A549 (cell line): ENCODE results near the gene ZC3H4. TPM values are rescaled to one million over a fixed set of nuclear protein-coding genes. Genes with fewer than 3 reads are reported as not detected.

Experiments
- ATAC-seq, 2 experiments: fragments of 200-7000 bp in 1 of 2; fragments of >200 bp in 1 of 2; cut with Nextera tagmentation in 1 of 2; cut with Tn5 transposase in 1 of 2; 3 replicates each; pipeline versions ENCODE4 v1.8.0 to v1.9.1; 2018 to 2020; ENCODE audit warnings: mild to moderate bottlenecking in 1 of 2, moderate library complexity in 1 of 2
- CTCF ChIA-PET: fragments of 300-600 bp; sonication (Branson Sonifier 250); formaldehyde crosslinking; extraction: SDS; loops from one replicate; lab custom pipeline; 2021; ENCODE audit warnings: antibody characterized with exemption, inconsistent platforms; lab: Yijun Ruan, JAX
- POLR2A ChIA-PET: fragments of 350-600 bp; formaldehyde crosslinking; extraction: SDS; loops from one replicate; lab custom pipeline; 2021; ENCODE audit warnings: antibody characterized with exemption, inconsistent platforms; lab: Yijun Ruan, JAX
- DNase-seq, 2 experiments: peaks; one replicate each; pipeline versions ENCODE4 v3.0.0 to v3.0.0-alpha.2; 2011 to 2016; ENCODE audit warnings: low read depth in 1 of 2, low spot score in 1 of 2
- FAIRE-seq: peaks from 2 replicates; lab custom pipeline; 2011; peaks lifted over from hg19 to GRCh38; lab: Jason Lieb, UNC
- H3K27ac ChIP-seq, 2 experiments: fragments of >200 bp; sonication (Bioruptor Twin); formaldehyde crosslinking; 3 replicates each; pipeline ENCODE4 v1.5.1; 2016 to 2017
- H3K4me1 ChIP-seq: fragments of >200 bp; sonication (Bioruptor Twin); formaldehyde crosslinking; 3 replicates; pipeline ENCODE4 v1.6.1; 2016
- H3K4me2 ChIP-seq: fragments of >200 bp; sonication (Bioruptor Twin); formaldehyde crosslinking; 3 replicates; pipeline ENCODE4 v1.6.1; 2016
- H3K4me3 ChIP-seq: fragments of >200 bp; sonication (Bioruptor Twin); formaldehyde crosslinking; 3 replicates; pipeline ENCODE4 v1.5.1; 2016
- H3K9me3 ChIP-seq: fragments of >200 bp; sonication (Bioruptor Twin); formaldehyde crosslinking; 3 replicates; pipeline ENCODE4 v1.6.1; 2016
- BCL3 ChIP-seq: fragments of >200 bp; sonication (Bioruptor Twin); formaldehyde crosslinking; IDR thresholded peaks from 3 replicates; pipeline ENCODE4 v1.6.1; 2016
- CBX2 ChIP-seq: fragments of 200-600 bp; sonication (generic); IDR thresholded peaks from 2 replicates; pipeline ENCODE4 v1.6.1; 2016; ENCODE audit warnings: low read depth, mild to moderate bottlenecking, borderline replicate concordance
- ELK1 ChIP-seq: fragments of 150-350 bp; IDR thresholded peaks from 2 replicates; pipeline ENCODE4 v1.6.1; 2014; ENCODE audit warnings: low read depth, mild to moderate bottlenecking, low read length
- EP300 ChIP-seq, 2 experiments: fragments of >200 bp; sonication (Bioruptor Twin); formaldehyde crosslinking; IDR thresholded peaks; 2 replicates in 1 of 2; 3 replicates in 1 of 2; pipeline ENCODE4 v1.6.1; 2016 to 2017
- ESRRA ChIP-seq: fragments of 150-350 bp; IDR thresholded peaks from 2 replicates; pipeline ENCODE4 v1.6.1; 2014; ENCODE audit warnings: mild to moderate bottlenecking, low read length, borderline replicate concordance
- FOSL2 ChIP-seq, 2 experiments: fragments of 450-650 bp in 1 of 2; fragments of >200 bp in 1 of 2; sonication (Bioruptor Twin) in 1 of 2; formaldehyde crosslinking; IDR thresholded peaks; 2 replicates each; pipeline versions ENCODE4 v1.5.0 to v1.6.1; 2016 to 2020; ENCODE audit warnings: mild to moderate bottlenecking in 1 of 2, moderate library complexity in 1 of 2
- GATA3 ChIP-seq: IDR thresholded peaks from 2 replicates; pipeline ENCODE4 v1.6.1; 2012; ENCODE audit warnings: borderline replicate concordance
- KDM1A ChIP-seq: fragments of 200-600 bp; sonication (generic); IDR thresholded peaks from 2 replicates; pipeline ENCODE4 v1.6.1; 2016; ENCODE audit warnings: low read depth, mild to moderate bottlenecking
- KDM5A ChIP-seq: fragments of 200-600 bp; sonication (generic); IDR thresholded peaks from 2 replicates; pipeline ENCODE4 v1.6.1; 2016; ENCODE audit warnings: antibody characterized with exemption, mild to moderate bottlenecking
- MAFK ChIP-seq: fragments of 450-650 bp; IDR thresholded peaks from 2 replicates; pipeline ENCODE4 v1.6.1; 2014; ENCODE audit not compliant: partially characterized antibody
- NPAS2 ChIP-seq: fragments of 250-450 bp; sonication (Bioruptor Pico); IDR thresholded peaks from 2 replicates; pipeline ENCODE4 v1.8.0; 2022; ENCODE audit warnings: mild to moderate bottlenecking, moderate library complexity, borderline replicate concordance
- PHF8 ChIP-seq: fragments of 200-600 bp; sonication (generic); IDR thresholded peaks from 2 replicates; pipeline ENCODE4 v1.6.1; 2016; ENCODE audit warnings: low read depth, mild to moderate bottlenecking, antibody characterized with exemption, moderate library complexity, borderline replicate concordance
- POLR2AphosphoS2 ChIP-seq: conservative IDR thresholded peaks from 2 replicates; pipeline ENCODE4 v1.6.1; 2012; ENCODE audit warnings: low read length, improper control_type of control experiment, inconsistent platforms
- RAD21 ChIP-seq, 2 experiments: fragments of >200 bp in 1 of 2; sonication (Bioruptor Twin) in 1 of 2; formaldehyde crosslinking in 1 of 2; IDR thresholded peaks in 1 of 2; conservative IDR thresholded peaks in 1 of 2; 2 replicates in 1 of 2; 3 replicates in 1 of 2; pipeline ENCODE4 v1.6.1; 2012 to 2018; ENCODE audit warnings: inconsistent platforms in 1 of 2
- RARB ChIP-seq: fragments of 250-450 bp; sonication (Bioruptor Pico); IDR thresholded peaks from 2 replicates; pipeline ENCODE4 v1.8.0; 2021; ENCODE audit warnings: mild to moderate bottlenecking, moderate library complexity
- RFX5 ChIP-seq: fragments of 450-650 bp; IDR thresholded peaks from 2 replicates; pipeline ENCODE4 v1.7.1; 2014; ENCODE audit warnings: antibody characterized with exemption, mild to moderate bottlenecking, moderate library complexity
- SMC3 ChIP-seq: fragments of >200 bp; sonication (Bioruptor Twin); formaldehyde crosslinking; IDR thresholded peaks from 3 replicates; pipeline ENCODE4 v1.6.1; 2018; ENCODE audit warnings: inconsistent platforms
- SREBF2 ChIP-seq: fragments of 450-650 bp; IDR thresholded peaks from 2 replicates; pipeline ENCODE4 v1.6.1; 2014; ENCODE audit warnings: mild to moderate bottlenecking, moderate library complexity
- USF2 ChIP-seq: fragments of 450-650 bp; IDR thresholded peaks from 2 replicates; pipeline ENCODE4 v1.6.1; 2014; ENCODE audit warnings: antibody characterized with exemption
- ZFP36 ChIP-seq: fragments of 450-650 bp; IDR thresholded peaks from 2 replicates; pipeline ENCODE4 v1.6.1; 2014; ENCODE audit warnings: borderline replicate concordance; ENCODE audit not compliant: partially characterized antibody
- ZNF302 ChIP-seq: fragments of 250-450 bp; sonication (Bioruptor Pico); IDR thresholded peaks from 2 replicates; pipeline ENCODE4 v1.9.0; 2021; ENCODE audit warnings: inconsistent platforms, mild to moderate bottlenecking, moderate library complexity
- WGBS: methylation state at CpG from one replicate; pipeline ENCODE4 v1.1.6; 2017; ENCODE audit errors: missing lambda C conversion rate; 5-methylcytosine and 5-hydroxymethylcytosine counted together
- polyA plus RNA-seq, 4 experiments: library from polyadenylated mRNA; depleted of rRNA in 3 of 4; stranded (reverse); fragments of >200 nt; fragmentation: RNase III in 1 of 4; extraction: RNeasy Plus Mini Kit Qiagen cat#74134 plus additional on column Dnase treatment in 1 of 4; gene quantifications; 2 replicates in 3 of 4; 3 replicates in 1 of 4; pipeline ENCODE4 v1.2.3, GENCODE V29; 2011 to 2017

The ZC3H4 gene
- polyA plus RNA-seq, 2 of the 4 experiments (the other 2 are of a cell fraction) = 7.7 to 33.4 TPM

- no peak for FAIRE-seq
- POLR2A ChIA-PET = interaction anchor here (0.9 kb wide), 1 partner anchor 20 kb away, joined by 5 read pairs; the partner anchor contains the start of gene ZC3H4
- Histone ChIP-seq H3K4me2 (no peak overlapping the region), H3K9me3 (no peaks in the 10 kb centered on the region), H3K27ac (no peak overlapping the region), H3K4me3 (no peak overlapping the region)
- WGBS = 93% methylated on average over 5 of the region's 5 CpGs
- DNase-seq = no peak
- ATAC-seq = no peak
- TF ChIP-seq ESRRA = no peak
- no peak for TF ChIP-seq ZNF302 (CRISPR knock-in tag)
- TF ChIP-seq PHF8 = no peak
- no peak for TF ChIP-seq MAFK
- no peak for TF ChIP-seq GATA3
- TF ChIP-seq NPAS2 (CRISPR knock-in tag) = no peak
- TF ChIP-seq POLR2AphosphoS2 = no peak
- no peak for TF ChIP-seq ZFP36
- no peak for TF ChIP-seq RARB
- no peak for TF ChIP-seq USF2
- no peak for TF ChIP-seq RAD21 (conservative IDR thresholded peaks at IDR 0.05 in 1 of 2, IDR thresholded peaks at IDR 0.05 in 1 of 2)
- TF ChIP-seq SREBF2 = no peak
- TF ChIP-seq KDM1A = no peak
- no peak for TF ChIP-seq KDM5A
- TF ChIP-seq EP300 (IDR thresholded peaks at IDR 0.05) = no peak
- TF ChIP-seq SMC3 = no peak
- no peak for TF ChIP-seq CBX2
- no peak for TF ChIP-seq ELK1
- no peak for TF ChIP-seq BCL3
- no peak for TF ChIP-seq FOSL2 (IDR thresholded peaks at IDR 0.05)
- no peak for TF ChIP-seq FOSL2 (CRISPR knock-in tag; IDR thresholded peaks at IDR 0.05)
- TF ChIP-seq, all 56 proteins: peak for 0
- CTCF ChIA-PET = interaction anchor here (0.6 to 4.2 kb wide), 7 partner anchors 13 to 96 kb away, joined by 3 to 33 read pairs (median 3); no protein-coding TSS in a partner anchor
- peaks cover 26% of the 10 kb centered on the region for H3K4me1 ChIP-seq
Measured at GRCh38 chr19:47093254-47093653, 20.3 kb downstream of the ZC3H4 start.

- Histone ChIP-seq H3K4me2 (no peak overlapping the region), H3K4me1 (peaks cover under 1% of the 10 kb centered on the region; the same call in 2 of the 3 replicates), H3K9me3 (no peaks in the 10 kb centered on the region), H3K4me3 (no peak overlapping the region), H3K27ac (no peak overlapping the region)
- WGBS = 92% methylated on average over 21 of the region's 21 CpGs
- DNase-seq (no peak), FAIRE-seq (no peak), ATAC-seq (no peak)
- ChIA-PET POLR2A (no interaction called here), CTCF (interaction anchor here (1.3 to 3.1 kb wide), 2 partner anchors 11 to 15 kb away, joined by 3 to 20 read pairs; no protein-coding TSS in a partner anchor)
- TF ChIP-seq KDM1A (no peak), RFX5 (no peak)
Measured at GRCh38 chr19:47089767-47090350, 23.7 kb downstream of the ZC3H4 start.
